COLO668 (cell line): Measurements from ENCODE around the gene MALL.
"Not testable (repeated sequence)": the region's sequence is repeated elsewhere in the genome, so short reads cannot be mapped to it uniquely, and the experiment has no call there.

Experiments
- DNase-seq: peaks from one replicate; lab custom pipeline; 2025; ENCODE audit not compliant: unreplicated experiment; lab: John Stamatoyannopoulos, UW

The MALL gene

DNA sequence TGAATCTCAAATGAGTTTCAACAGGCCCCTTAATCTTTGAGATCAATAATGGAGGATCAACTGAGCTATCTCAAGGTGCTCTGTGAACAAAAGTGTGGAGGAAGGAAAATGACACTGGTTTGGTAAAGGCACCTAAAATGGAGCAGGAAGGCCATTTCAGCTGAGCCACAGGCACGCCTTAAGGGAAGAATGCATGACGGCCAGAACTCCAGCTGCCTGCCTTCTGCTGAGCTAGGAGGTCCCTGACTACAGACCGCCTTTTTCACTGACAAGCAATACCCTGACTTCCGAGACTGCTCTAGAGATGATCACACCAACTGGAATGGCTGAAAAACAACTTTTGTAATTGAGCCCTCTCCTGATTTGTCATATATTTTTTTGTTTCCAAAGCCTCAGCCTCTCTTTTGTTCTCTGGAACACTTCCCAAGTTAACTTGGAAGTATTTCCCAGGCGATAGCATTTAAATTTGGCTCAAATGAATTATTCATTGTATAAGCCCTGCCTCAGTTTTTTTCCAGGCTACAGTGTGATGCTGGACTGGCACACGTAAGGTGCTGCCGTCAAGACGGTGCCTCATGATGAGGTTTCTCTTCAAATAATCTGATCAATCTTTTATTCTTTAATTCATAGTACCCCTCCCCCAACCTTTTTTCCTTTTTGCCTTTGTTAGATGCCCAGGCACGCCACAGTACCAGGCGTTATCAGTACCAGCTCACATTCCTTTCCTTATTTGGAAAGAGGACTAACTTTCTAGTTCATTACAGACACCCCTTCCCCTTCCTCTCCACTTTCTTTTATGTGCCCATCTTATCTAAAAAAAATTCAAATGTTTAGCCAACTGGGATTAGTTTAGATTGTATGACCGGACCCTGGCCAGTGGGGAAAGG is 60.9 kb downstream of the MALL start:
- not testable (repeated sequence) for DNase-seq

- not testable (repeated sequence) for DNase-seq
These were observed 61.9 kb downstream of the MALL start for GRCh38 chr2:110053688-110054087.

DNA sequence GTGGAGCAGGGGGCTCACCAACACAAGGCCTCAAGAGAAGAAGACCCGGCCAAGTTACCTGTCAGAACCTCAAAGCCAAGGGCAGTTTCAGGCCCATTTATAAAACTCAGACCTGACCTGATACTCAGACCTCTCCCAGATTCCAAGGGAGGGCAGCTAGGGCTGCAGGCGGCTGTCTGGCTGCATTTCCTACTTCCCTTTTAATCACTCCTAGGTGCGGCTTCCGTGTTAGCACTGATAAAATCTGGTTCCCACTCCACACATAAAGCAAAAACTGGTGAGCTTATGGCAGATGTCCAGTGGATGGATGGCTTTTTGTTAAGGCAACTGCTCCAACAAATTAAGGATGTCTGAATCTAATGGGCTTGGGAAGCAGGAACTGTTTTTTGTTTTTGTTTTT is 63.5 kb downstream of the MALL start:
- not testable (repeated sequence) for DNase-seq

DNA sequence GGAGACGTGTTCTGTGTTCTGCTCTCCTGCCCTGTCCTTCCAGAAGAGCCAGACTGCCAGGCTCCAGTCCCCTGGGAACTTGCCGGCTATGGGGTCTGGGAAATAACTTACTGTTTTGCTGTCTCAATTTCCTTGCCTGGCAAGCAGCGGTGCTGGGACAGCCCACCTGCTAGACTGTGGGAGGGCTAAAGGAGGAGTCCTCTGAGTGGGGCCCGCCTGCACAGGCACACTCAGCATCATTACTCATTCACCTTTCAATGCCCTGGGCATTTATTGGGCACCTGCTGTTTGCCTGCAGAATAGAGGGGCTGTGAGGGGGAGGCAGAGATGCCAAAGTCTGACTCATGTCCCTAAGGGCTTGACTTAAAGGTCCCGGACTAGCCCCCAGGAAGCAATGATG is 65.4 kb downstream of the MALL start:
- DNase-seq: not testable (repeated sequence)

DNA sequence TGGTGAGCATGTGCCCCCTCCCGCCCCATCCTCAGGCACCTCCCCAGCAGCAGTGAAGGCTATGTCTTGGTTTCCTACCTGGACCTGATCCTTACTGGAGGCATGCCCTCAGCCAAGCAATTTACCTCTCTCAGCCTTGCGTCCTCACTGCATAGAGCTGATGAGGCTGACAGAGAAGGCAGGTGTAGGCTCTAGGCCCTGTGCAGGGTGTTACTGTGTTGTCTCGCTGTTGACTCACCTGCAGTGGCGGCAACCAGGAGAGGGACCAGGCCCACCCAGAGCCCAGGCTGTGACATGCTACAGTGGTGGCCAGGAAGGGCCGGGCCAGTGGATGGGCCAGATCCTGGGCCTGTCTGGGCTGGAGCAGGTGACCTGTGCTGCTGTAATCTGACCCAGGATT is 65.9 kb downstream of the MALL start:
- DNase-seq: not testable (repeated sequence)

GRCh38 chr2:110048255-110049197 is 67.1 kb downstream of the MALL start:
- DNase-seq: not testable (repeated sequence)

GRCh38 chr2:110047225-110047624 is 68.4 kb downstream of the MALL start:
- not testable (repeated sequence) for DNase-seq

- DNase-seq: not testable (repeated sequence)
These were observed 73.5 kb downstream of the MALL start for GRCh38 chr2:110041941-110042660.

DNA sequence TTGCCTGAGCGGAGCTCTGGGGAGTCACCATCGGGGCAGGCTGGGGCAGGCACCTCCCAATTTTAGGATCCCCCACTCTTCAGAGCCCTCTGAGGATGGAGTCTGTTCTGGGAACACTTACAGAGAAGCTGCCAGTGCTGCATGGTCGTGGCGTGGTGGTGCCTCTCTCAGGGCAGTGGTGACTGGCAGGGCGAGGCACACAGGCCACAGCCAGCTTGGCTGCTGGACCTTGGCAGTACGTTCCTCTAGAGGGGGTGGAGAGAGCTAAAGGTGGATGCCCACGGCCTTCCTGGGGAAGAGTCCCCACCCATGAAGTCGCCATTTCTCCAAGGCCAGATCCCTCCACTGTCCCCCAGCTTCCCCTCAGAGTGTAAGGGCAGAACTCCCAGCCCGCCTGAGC is 78.3 kb downstream of the MALL start:
- DNase-seq: not testable (repeated sequence)

DNA sequence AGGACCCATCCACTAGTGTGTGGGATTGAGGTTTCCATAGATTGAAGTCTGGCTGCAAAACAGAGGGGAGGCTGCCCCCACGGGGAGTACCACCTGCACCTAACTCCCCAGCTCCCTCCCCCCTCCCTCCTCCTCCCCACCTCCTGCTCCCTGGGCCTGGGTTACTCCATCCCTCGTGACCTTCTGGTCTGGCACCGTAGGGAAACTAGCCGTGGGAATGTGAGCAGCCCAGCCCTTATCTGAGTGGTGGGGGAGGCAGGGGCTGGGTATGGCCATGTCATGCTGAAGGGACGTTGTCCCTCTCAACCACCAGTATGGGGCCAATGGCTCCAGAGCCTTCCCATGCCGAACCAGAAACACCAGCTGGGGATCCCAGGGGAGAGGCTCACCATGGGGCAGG is 80.2 kb downstream of the MALL start:
- DNase-seq: not testable (repeated sequence)

GRCh38 chr2:110034935-110035334 is 80.7 kb downstream of the MALL start:
- DNase-seq: not testable (repeated sequence)
